ENCODE measurements around the gene CCL28.

- TF ChIP-seq CTCF (IDR thresholded peaks at IDR 0.05) (no peak), USF2 (CRISPR knock-in tag; IDR thresholded peaks at IDR 0.05) (no peak), CREB1 (CRISPR knock-in tag; IDR thresholded peaks at IDR 0.05) (no peak), ZBTB43 (CRISPR knock-in tag; IDR thresholded peaks at IDR 0.05) (no peak), MAX (CRISPR knock-in tag; IDR thresholded peaks at IDR 0.05) (no peak), ZNF416 (CRISPR knock-in tag; IDR thresholded peaks at IDR 0.05) (no peak), GABPB1 (CRISPR knock-in tag; IDR thresholded peaks at IDR 0.05) (no peak), ESRRA (CRISPR knock-in tag; IDR thresholded peaks at IDR 0.05; ENCODE audit: borderline replicate concordance) (no peak), ZNF425 (CRISPR knock-in tag; conservative IDR thresholded peaks at IDR 0.05) (no peak), PRDM15 (CRISPR knock-in tag; IDR thresholded peaks at IDR 0.05) (no peak), FOXK1 (CRISPR knock-in tag; IDR thresholded peaks at IDR 0.05) (no peak), CREM (CRISPR knock-in tag; IDR thresholded peaks at IDR 0.05) (no peak), NR1H2 (CRISPR knock-in tag; IDR thresholded peaks at IDR 0.05) (no peak), HMGXB4 (CRISPR knock-in tag; IDR thresholded peaks at IDR 0.05) (no peak)
Observed at GRCh38 chr5:43416803-43417394, 4.7 kb upstream of the CCL28 start.

All from WTC11 (cell line).